Subcutaneous adipose tissue (tissue), 4 donors: ENCODE data around the gene KRTCAP3. TPM values are rescaled to one million over a fixed set of nuclear protein-coding genes. Genes with fewer than 3 reads are reported as not detected.

ENCODE experiments used
- CTCF ChIP-seq: fragments of 450-650 bp; IDR thresholded peaks from one replicate; pipeline ENCODE4 v1.5.1; 2016; ENCODE audit warnings: low read depth, mild to moderate bottlenecking, control low read depth, antibody characterized with exemption, moderate library complexity
- total RNA-seq, 4 donors: library from RNA; depleted of rRNA; stranded (reverse); fragments of >200 nt; gene quantifications; one replicate each; pipeline ENCODE4 v1.1.0, GENCODE V29; 2016

KRTCAP3 gene
- total RNA-seq, 4 donors from 2014 or later: 0.66 to 2.0 (median 1.1) TPM; not detected in 1

DNA sequence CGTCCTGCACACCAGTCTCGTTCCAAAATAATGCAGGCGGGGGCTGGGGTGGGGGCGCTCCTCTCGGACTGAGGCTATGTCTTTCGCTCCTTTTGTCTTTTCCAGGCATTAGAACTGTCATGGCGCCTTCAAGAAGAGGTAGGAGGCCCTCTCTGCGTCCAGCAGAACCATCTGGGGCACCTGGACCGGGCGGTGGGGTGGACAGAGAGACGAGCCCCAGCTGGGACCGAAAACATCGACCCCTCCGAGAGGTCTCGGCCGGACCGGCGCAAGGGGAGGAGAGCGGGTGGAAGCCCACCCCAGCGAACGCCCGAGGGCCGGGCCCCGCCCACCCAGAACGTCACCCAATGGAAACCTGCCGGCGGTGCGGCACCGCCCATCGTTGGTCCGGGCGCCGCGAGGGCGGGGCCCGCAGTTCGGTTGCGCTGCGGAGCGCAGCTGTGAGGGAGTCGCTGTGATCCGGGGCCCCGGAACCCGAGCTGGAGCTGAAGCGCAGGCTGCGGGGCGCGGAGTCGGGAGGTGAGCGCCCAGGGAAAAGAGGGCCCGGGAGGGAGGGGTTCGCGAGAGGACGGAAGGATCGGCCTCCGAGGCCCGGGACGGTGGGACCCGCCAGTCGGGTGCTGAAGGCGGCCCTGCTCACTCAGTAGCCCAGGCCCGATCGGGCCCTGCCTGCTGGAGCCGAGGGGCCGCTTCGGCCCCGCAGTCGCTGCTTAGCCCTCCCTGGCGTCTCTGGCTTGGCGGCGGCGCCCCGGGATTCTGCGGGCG, 13.8 kb upstream of the KRTCAP3 start, which contains the start of gene NRBP1:
Gene NRBP1, plus strand, starts transcription at position 419 of the 765 bp plus-strand sequence. CDS start 4,643 bp downstream, outside the sequence.
- no peak for TF ChIP-seq CTCF

GRCh38 chr2:27428978-27429541, 13.1 kb upstream of the KRTCAP3 start:
- no peak for TF ChIP-seq CTCF

- TF ChIP-seq CTCF: no peak
Measured at GRCh38 chr2:27431395-27431794, 10.8 kb upstream of the KRTCAP3 start.

DNA sequence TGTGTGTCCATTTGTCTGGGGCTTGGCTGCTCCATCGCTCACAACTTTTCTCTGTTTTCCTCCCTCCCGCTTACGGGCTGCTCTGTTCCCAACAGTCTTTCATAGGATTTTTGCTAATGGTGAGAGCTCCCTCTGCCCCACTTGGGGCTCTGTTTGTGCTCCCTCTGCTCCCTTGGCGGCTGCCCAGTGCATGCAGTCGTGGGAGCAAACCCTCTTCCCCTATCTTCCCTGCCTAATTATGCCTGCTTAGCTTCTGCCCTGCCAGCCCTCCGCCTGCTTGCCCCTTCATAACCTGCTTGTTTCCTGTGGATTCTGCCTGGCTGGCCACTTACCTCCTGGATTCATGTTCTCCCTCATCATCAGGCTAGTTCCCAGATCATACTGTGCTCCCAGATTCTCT, 6.6 kb upstream of the KRTCAP3 start:
- no peak for TF ChIP-seq CTCF

GRCh38 chr2:27441226-27441926, 805 bp upstream of the KRTCAP3 start:
- no peak for TF ChIP-seq CTCF

GRCh38 chr2:27442920-27443282, 720 bp downstream of the KRTCAP3 start:
- no peak for TF ChIP-seq CTCF

DNA sequence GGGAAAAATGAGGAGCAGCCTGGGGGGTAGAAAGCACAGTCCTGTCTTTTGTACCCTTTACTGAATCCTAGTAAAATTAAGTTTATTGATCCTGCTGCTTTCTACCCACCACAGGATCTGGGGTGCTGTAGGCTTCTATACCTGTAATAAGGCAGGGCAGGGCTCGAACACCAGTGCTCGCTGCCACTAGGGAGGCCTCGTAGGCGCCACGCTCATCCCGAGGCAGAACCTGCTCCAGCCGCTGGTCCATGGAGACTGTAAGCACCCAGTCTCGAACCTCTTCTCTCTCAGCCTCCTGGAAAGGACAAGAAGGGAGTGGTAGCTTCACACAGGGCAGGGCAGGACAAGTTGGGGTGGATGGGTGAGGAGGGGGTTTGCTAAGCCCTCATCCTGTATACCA, 3.0 kb downstream of the KRTCAP3 start:
- TF ChIP-seq CTCF: no peak
